Body of pancreas (tissue), 4 donors: Measurements from ENCODE around the gene RHOJ.

Source experiments
- POLR2A ChIP-seq, 3 donors: fragments of 450-650 bp; IDR thresholded peaks; one replicate each; pipeline ENCODE4 v1.6.1; 2016; ENCODE audit warnings: antibody characterized with exemption in 3 of 3, mild to moderate bottlenecking in 2 of 3
- TF ChIP-seq, protein P1 (sequence below), 7 experiments: fragments of 450-650 bp in 4 of 7; fragments of 200-600 bp in 3 of 7; sonication (generic) in 3 of 7; IDR thresholded peaks; one replicate each; pipeline ENCODE4 v1.5.1; 2016 to 2019; ENCODE audit warnings: antibody characterized with exemption in 7 of 7

GRCh38 chr14:63220526-63220925, 16.3 kb downstream of the RHOJ start:
- TF ChIP-seq, protein P1, sequence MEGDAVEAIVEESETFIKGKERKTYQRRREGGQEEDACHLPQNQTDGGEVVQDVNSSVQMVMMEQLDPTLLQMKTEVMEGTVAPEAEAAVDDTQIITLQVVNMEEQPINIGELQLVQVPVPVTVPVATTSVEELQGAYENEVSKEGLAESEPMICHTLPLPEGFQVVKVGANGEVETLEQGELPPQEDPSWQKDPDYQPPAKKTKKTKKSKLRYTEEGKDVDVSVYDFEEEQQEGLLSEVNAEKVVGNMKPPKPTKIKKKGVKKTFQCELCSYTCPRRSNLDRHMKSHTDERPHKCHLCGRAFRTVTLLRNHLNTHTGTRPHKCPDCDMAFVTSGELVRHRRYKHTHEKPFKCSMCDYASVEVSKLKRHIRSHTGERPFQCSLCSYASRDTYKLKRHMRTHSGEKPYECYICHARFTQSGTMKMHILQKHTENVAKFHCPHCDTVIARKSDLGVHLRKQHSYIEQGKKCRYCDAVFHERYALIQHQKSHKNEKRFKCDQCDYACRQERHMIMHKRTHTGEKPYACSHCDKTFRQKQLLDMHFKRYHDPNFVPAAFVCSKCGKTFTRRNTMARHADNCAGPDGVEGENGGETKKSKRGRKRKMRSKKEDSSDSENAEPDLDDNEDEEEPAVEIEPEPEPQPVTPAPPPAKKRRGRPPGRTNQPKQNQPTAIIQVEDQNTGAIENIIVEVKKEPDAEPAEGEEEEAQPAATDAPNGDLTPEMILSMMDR (IDR thresholded peaks at IDR 0.05) = no peak
- TF ChIP-seq POLR2A (IDR thresholded peaks at IDR 0.05) = no peak
